Measurements from ENCODE around the gene PPP2R2C.

PPP2R2C gene

DNA sequence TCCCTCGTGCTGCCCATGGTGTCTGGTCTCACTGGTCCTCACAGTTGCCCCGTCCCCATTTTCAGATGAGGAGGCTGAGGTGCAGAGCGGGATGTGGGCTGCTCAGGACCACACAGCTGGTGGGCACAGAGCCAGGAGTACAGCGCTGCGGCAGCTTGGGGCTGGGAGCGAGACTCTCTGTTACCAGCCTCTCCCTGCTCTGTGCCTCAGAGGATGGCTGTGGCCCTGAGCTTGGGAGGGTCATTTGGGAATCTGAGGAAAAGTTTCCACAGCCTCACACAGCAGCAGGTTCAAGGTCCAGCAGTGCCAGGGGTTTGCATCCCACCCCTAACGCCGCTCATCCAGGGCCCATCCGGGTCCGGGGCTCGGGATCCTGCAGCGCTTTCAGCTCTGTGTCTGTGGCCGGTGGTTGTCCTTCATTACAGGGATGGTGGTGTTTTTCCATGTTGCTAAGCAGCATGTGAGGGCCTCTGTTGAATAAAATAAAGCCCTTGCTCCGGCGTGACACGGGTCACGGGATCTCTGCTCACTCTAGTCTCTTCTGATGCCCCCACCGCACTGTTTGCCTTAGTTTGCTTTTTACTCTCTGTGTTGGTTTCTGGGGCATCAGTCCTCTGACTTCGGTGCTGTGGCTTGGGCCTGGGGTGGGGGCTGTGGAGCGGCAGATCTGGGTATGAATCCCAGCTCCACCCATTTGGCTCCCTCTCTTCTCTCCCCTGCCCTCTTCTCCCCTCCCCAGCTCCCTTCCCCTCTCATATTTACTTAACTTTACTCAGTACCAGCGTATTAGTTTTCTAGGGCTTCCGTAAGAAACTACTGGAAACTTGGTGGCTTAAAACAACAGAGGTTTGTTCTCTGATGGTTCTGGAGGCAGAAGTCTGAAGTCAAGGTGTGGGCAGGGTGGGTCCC, 196.3 kb downstream of the PPP2R2C start:
- H3K27me3 Mint-ChIP-seq: peaks cover 20% of the 10 kb centered on the region
- no peak overlapping the region for H3K4me3 Mint-ChIP-seq
- CTCF ChIA-PET: interaction anchor here (0.7 kb wide), 1 partner anchor 1356 kb away, joined by 3 read pairs; no protein-coding TSS in a partner anchor
- H3K9me3 Mint-ChIP-seq: no peaks in the 10 kb centered on the region
- H3K4me1 Mint-ChIP-seq: peaks cover 13% of the 10 kb centered on the region
- no peaks in the 10 kb centered on the region for H3K36me3 Mint-ChIP-seq
- DNase-seq: no peak
- no peak overlapping the region for H3K27ac Mint-ChIP-seq

DNA sequence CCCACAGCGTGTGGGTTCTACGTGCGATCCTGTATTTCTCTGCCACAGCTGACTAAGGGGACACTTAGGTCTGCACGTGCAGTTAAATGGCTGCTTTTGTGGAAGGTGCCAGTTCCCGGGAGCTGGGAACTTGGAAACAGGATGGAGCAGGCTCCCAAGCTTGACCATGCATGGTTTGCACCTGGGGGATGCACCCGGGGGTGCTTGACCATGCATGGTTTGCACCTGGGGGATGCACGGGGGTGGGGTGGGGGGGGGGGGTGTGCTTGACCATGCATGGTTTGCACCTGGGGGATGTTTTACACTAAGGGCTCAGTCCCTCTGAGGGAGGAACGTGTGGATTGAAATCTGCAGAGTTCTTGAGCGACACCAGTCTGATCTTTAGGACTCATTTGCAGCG, 197.1 kb downstream of the PPP2R2C start:
- peaks cover 16% of the 10 kb centered on the region for H3K4me1 Mint-ChIP-seq
- H3K27me3 Mint-ChIP-seq: peaks cover 28% of the 10 kb centered on the region
- no peak overlapping the region for H3K4me3 Mint-ChIP-seq
- DNase-seq: no peak
- CTCF ChIA-PET: interaction anchor here (1.0 to 1.3 kb wide), 2 partner anchors 26 to 56 kb away, joined by 3 to 4 read pairs; no protein-coding TSS in a partner anchor
- H3K36me3 Mint-ChIP-seq: no peaks in the 10 kb centered on the region
- no peaks in the 10 kb centered on the region for H3K9me3 Mint-ChIP-seq
- no peak overlapping the region for H3K27ac Mint-ChIP-seq

- Mint-ChIP-seq H3K36me3 (no peaks in the 10 kb centered on the region), H3K27ac (no peak overlapping the region), H3K4me1 (peaks cover 13% of the 10 kb centered on the region), H3K9me3 (no peaks in the 10 kb centered on the region), H3K27me3 (peaks cover 41% of the 10 kb centered on the region), H3K4me3 (no peak overlapping the region)
- DNase-seq: no peak
- CTCF ChIA-PET: no interaction called here
Measured at GRCh38 chr4:6273661-6273990, 198.8 kb downstream of the PPP2R2C start.

GRCh38 chr4:6272863-6273660, 199.4 kb downstream of the PPP2R2C start:
- CTCF ChIA-PET: interaction anchor here (1.1 to 1.2 kb wide), 2 partner anchors 22 to 54 kb away, joined by 3 read pairs; no protein-coding TSS in a partner anchor
- H3K9me3 Mint-ChIP-seq: no peaks in the 10 kb centered on the region
- peaks cover 46% of the 10 kb centered on the region for H3K27me3 Mint-ChIP-seq
- no peak overlapping the region for H3K27ac Mint-ChIP-seq
- no peak overlapping the region for H3K4me3 Mint-ChIP-seq
- no peak for DNase-seq
- no peaks in the 10 kb centered on the region for H3K36me3 Mint-ChIP-seq
- H3K4me1 Mint-ChIP-seq: peaks cover 9% of the 10 kb centered on the region

DNA sequence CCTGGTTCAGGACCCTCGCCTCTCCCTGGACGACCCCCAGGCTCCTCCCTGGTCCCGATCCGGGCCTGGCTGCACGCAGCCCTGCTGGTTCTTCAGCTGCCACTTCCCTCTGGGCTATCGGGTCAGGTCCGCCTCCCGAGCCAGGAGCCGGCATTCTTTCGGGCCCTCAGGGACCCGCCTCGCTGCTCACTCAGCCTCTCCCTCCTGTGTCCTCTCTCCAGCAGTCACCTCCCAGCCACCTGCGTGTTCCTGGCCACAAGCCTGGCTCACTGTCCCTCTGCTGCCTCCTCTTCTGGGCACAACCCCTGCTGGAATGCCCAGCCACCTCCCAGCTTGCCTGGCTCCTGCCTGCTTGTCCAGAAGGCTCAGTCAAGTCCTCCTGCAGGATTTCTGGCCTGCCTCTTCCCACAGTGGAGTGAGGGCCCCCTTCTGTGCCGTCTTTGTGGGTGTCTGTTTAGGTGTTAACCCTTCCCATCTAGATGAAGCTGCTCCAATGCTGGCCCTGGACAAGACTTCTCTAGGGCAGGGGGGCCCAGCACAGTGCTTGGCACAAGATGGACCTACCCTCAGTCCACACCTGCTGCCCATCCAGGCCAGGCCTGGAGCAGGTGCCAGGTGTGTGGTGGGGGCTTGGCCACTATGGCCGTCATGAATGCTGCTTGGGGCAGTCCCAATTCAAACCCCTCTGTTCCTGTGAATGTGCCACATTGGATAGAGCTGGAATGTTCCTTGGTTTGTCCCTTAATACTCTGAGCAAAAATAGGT, 200.5 kb downstream of the PPP2R2C start:
- CTCF ChIA-PET: interaction anchor here (1.1 to 24.7 kb wide), 3 partner anchors 21 to 56 kb away, joined by 3 to 504 read pairs (median 3); no protein-coding TSS in a partner anchor
- peaks cover 52% of the 10 kb centered on the region for H3K27me3 Mint-ChIP-seq
- H3K27ac Mint-ChIP-seq: no peak overlapping the region

DNA sequence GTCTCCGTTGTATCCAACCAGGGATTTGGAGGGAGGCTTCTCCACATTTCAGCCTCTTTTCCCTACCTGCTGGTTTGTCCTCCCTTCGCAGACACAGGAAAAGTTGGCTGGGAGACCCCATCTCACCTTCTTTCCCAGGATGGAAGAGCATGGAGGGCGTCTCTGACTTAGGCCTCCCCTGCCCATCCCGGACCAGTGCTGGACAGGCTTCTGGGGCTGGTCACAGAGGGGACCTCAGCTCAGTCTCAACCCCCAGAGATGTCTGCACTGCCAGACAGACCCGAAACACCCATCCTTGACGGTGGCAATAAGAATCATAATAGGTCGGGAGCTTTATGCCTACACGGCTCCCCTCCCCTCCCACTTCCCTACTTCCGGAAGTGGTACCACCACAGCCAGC, 201.2 kb downstream of the PPP2R2C start:
- H3K27ac Mint-ChIP-seq: no peak overlapping the region
- H3K36me3 Mint-ChIP-seq: no peaks in the 10 kb centered on the region
- H3K4me3 Mint-ChIP-seq: peak overlapping the region; percentile 77
- CTCF ChIA-PET: interaction anchor here (0.5 to 24.7 kb wide), 3 partner anchors 20 to 91 kb away, joined by 3 to 504 read pairs (median 3); no protein-coding TSS in a partner anchor
- peaks cover 16% of the 10 kb centered on the region for H3K4me1 Mint-ChIP-seq
- H3K9me3 Mint-ChIP-seq: no peaks in the 10 kb centered on the region
- H3K27me3 Mint-ChIP-seq: peaks cover 52% of the 10 kb centered on the region
- no peak for DNase-seq

More for the DNA sequence above, 200.5 kb downstream of the PPP2R2C start:
- Mint-ChIP-seq H3K9me3 (no peaks in the 10 kb centered on the region), H3K36me3 (no peaks in the 10 kb centered on the region), H3K4me3 (peak overlapping the region; percentile 29), H3K4me1 (peaks cover 16% of the 10 kb centered on the region)
- DNase-seq: no peak

- Mint-ChIP-seq H3K36me3 (no peaks in the 10 kb centered on the region), H3K27ac (peak overlapping the region; percentile 73), H3K4me1 (peaks cover 16% of the 10 kb centered on the region), H3K9me3 (no peaks in the 10 kb centered on the region), H3K4me3 (peak overlapping the region; percentile 77), H3K27me3 (peaks cover 53% of the 10 kb centered on the region)
- DNase-seq: no peak
- CTCF ChIA-PET: interaction anchor here (0.5 to 24.7 kb wide), 3 partner anchors 20 to 91 kb away, joined by 3 to 504 read pairs (median 3); no protein-coding TSS in a partner anchor
Measured at GRCh38 chr4:6270636-6271121, 201.7 kb downstream of the PPP2R2C start.

Data from activated naive CD4-positive, alpha-beta T cell treated with anti-CD3 and anti-CD28 coated beads, Interleukin-2, amount 10 ng/mL, durations not matched to agents 7 days and 5 days (primary cell).